HG02588 (cell line): ENCODE results near the gene MAGI3.
"Not testable (repeated sequence)": the region's sequence is repeated elsewhere in the genome, so short reads cannot be mapped to it uniquely, and the experiment has no call there.

ENCODE experiments used
- ATAC-seq: cut with Tn5 transposase; IDR thresholded peaks from one replicate; pipeline ENCODE4 v1.9.1; 2021; ENCODE audit warnings: mild to moderate bottlenecking, moderate library complexity; ENCODE audit not compliant: unreplicated experiment

Gene MAGI3

DNA sequence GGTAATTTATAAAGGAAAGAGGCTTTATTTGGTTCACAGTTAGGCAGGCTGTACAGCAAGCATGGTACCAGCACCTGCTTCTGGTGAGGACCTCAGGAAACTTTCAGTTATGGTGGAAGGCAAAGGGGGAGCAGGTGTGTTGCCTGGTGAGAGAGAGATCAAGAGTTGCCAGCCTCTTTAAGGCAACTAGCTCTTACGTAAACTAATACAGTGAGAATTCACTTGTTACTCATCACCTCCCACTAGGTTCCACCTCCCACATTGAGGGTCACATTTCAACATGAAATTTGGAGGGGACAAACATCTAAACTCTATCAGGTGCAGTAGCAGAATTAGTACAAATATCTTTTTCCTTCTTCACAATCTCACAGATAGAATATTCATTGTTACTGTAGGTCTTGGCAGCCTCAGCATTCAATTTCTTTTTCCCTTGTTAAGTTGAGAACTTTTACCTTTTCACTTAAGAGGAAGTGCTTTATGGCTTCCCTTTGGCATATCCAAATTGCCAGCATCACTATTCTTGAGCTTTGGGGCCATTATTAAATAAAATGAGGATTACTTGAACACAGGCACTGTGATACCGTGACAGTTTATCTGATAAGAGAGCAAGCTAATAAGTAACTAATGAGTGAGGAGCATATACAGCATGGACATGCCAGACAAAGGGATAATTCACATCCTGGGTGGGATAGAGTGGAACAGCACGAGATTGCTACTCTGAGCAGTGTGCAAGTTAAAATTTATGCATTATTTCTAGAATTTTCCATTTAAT, 48.4 kb downstream of the MAGI3 start:
- no peak for ATAC-seq

DNA sequence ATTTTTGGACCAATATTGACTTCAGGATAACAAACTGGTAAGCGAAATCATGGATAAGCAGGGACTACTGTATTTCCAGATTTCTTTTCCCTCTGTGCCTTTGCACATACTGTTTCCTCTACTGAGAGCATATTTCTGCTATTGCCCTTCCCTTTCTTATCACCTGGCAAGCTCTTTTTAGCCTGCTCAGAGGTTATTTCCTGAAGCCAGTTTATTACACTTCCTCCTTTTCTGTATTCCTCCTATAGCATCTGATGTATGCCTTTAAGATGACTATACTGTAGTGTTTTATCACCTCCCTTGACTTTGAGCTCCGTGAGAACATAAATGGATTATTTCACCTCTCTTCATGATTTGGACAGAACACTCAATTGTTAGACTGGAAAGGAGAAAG, 49.0 kb downstream of the MAGI3 start:
- no peak for ATAC-seq

GRCh38 chr1:113442131-113442530, 51.8 kb downstream of the MAGI3 start:
- ATAC-seq, result no peak

- ATAC-seq, result no peak
Observed at GRCh38 chr1:113444857-113445256, 54.5 kb downstream of the MAGI3 start.

DNA sequence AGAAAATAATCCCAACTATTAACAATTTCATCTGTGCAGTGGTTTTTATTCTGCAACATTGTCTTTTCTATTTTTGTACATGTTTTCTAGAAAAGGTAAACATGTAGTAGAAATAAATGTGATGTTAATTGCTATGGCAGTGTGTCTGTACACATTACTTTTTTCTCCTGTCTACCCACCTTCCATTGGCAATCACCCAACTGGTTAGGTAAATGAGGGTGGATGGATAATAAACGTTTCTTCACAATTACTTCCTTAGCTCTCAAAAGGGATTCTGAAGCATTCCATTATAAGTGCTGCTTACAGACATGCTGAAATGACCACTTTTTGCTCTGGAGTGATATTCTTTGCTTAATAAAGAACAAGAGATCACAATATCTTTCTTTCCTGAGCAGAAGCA, 61.4 kb downstream of the MAGI3 start:
- ATAC-seq, result no peak

DNA sequence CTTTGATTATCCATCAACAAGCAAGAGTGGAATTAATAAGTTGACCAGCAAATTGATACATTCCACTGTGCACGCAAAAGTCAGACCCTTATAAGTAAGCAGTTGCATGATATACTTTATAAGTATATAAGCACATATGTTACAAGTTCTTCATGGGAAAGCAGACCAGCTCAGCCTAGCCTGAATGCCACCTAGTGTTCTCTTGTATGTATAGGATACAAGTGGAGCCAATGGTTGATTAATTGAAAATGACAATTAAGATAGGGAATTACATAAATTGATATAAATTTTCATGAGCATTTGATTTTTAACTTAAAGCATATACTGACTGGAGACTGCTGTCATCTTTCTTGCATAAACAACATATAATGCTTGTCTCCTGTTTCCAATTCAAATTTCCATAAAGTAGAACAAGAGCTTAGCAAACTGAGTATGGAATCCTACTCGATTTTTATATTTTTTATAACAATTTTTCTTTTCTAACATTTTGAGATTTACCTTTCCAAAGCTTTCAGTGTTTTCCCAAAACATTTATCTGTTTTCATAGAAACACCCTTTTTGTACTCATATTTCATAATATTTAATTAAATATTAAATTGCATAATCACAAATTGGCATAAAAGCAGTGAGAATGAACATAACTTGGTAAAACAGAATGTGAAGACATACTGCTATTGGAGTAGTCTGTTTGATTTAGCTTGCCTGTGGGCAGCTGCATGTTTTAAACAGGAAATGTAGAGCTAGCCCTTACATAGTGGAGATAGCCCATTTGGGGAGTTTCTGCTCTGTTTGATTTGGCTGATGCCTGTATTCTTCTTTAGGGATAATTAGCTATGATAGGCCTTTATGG, 62.8 kb downstream of the MAGI3 start:
- no peak for ATAC-seq

GRCh38 chr1:113453771-113454083, 63.4 kb downstream of the MAGI3 start:
- no peak for ATAC-seq

DNA sequence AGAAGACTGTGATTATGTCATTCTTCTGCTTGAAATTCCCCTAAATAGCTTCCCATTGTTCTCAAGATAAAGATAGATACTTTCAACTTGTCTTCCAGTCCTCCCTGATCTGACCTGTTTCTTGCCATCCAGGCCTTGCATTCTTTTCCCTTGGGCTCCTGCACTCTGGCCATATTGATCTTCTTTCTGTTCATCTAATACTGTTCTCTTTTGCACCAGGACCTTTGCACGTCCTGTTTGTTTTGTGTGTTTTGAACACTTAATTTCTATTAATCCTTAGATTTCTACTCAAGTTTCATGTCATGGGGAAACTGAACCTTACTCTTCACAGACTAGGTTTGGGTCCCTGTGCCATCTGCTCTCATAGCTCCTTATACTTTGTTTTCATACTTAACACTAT, 65.1 kb downstream of the MAGI3 start:
- no peak for ATAC-seq

- ATAC-seq, result no peak
Observed at GRCh38 chr1:113456967-113457366, 66.7 kb downstream of the MAGI3 start.

- ATAC-seq, result no peak
Observed at GRCh38 chr1:113459279-113459678, 69.0 kb downstream of the MAGI3 start.

DNA sequence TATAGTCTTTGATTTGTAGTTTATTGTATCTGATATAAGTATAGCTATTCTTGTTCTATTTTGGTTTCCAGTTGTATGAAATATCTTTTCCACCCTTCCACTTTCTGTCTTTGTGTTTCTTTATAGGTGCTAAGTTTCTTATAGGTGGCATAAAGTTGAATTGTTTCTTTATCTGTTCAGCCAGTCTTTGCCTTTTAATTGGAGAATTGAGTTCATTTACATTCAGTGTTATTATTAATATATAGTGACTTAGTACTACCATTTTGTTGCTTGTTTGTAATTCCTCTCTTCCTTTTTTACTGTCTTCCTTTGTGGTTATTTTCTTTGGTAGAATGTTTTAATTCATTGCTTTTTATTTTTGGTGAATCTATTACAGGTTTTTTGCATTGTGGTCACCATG, 77.7 kb downstream of the MAGI3 start:
- no peak for ATAC-seq

DNA sequence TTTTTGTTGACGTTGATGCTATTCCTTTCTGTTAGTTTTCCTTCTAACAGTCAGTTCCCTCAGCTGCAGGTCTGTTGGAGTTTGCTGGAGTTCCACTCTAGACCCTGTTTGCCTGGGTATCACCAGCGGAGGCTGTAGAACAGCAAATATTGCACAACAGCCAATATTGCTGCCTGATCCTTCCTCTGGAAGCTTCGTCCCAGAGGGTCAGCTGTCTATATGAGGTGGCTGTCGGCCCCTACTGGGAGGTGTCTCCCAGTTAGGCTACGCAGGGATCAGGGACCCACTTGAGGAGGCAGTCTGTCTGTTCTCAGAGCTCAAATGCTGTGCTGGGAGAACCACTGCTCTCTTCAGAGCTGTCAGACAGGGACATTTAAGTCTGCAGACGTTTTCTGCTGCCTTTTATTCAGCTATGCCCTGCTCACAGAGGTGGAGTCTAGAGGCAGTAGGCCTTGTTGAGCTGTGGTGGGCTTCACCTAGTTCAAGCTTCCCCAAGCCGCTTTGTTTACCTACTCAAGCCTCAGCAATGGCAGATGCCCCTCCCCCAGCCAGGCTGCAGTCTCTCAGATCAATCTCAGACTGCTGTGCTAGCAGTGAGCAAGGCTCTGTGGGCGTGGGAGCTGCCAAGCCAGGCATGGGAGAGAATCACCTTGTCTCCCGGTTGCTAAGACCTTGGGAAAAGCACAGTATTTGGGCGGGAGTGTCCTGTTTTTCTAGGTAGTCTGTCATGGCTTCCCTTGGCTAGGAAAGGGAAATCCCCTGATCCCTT, 88.3 kb downstream of the MAGI3 start:
- ATAC-seq, result not testable (repeated sequence)

DNA sequence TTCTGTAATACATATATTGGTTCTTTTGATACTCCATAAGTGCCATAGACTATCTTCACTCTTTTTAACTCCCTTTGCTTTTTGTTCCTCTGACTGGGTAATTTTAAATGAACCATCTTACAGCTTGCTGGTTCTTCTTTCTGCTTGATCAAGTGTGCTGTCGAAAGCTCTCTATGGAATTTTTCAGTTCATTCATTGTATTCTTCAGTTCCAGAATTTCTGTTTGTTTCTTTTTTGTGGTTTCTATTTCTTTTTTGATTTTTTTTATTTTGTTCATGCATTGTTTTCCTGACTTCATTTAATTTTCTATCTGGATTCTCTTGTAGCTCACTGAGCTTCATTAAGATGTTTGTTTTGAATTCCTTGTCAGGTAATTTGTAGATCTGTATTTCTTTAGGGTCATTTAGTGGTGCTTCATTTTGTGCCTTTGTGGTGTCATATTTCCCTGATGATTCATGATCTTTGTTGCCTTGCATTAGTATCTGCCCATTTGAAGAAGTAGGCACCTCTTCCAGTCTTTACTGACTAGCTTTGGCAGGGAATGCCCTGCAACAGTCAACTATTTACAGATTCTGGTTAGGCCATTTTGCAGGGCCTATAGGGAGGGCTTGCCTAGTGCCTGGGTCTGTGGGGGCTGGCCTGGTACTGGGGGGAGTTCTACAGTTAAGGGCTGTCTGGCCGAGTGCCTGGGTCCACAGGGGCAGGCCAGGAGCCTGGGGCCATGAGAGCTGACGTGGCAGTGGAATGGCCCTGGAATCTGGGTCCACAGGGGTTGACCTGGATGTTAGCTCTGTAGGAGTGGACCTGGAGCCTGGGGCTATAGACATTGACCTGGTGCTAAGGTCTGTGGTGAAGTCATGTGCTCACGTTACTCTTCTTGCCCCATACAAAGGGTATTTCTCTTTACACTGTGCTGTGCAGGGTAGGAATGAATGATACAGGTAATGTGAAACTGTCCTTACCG, 89.7 kb downstream of the MAGI3 start:
- no peak for ATAC-seq

- ATAC-seq, result not testable (repeated sequence)
Observed at GRCh38 chr1:113485131-113485530, 94.8 kb downstream of the MAGI3 start.

GRCh38 chr1:113488576-113489177, 98.4 kb downstream of the MAGI3 start:
- ATAC-seq, result no peak

DNA sequence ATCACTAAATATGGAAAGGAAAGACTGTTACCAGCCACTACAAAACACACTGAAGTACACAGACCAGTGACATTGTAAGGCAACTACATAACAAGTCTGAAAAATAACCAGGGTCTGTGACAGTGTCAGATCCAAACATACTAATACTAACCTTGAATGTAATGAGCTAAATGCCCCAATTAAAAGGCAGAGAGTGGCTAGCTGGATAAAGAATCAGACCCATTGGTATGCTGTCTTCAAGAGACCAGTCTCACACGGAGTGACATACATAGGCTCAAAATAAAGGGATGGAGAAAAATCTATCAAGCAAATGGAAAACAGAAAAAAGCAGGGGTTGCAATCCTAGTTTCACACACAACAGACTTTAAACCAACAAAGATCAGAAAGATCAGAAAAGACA, 100.1 kb downstream of the MAGI3 start:
- no peak for ATAC-seq

DNA sequence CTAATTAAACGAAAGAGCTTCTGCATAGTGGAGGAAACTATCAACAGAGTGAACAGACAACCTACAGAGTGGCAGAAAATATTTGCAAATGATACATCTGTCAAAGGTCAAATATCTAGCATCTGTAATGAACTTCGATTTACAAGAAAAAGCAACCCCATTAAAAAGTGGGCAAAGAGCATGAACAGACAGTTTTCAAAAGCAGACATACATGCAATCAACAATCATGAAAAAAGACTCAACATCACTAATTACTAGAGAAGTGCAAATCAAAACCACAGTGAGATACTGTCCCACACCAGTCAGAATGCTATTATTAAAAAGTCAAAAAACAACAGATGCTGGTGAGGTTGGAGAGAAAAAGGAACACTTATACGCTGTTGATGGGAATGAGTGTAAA, 103.2 kb downstream of the MAGI3 start:
- no peak for ATAC-seq

DNA sequence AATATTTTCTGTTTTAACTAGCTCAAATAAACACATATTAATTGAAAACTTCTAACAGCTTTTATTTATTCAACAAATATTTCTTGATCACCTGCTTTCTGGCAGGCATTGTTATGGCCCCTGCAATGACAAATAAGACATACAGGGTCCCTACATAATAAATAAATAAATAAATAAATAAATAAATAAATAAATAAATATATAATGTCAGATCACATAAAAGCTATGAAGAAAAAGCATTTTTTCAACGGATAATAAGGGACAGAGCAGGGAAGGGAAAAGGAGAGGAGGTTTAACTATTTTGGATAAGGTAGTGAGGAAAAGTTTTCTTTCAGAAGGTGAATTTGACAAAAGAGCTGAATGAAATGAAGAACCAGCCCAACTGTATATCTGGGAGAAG, 115.0 kb downstream of the MAGI3 start:
- ATAC-seq, result no peak

DNA sequence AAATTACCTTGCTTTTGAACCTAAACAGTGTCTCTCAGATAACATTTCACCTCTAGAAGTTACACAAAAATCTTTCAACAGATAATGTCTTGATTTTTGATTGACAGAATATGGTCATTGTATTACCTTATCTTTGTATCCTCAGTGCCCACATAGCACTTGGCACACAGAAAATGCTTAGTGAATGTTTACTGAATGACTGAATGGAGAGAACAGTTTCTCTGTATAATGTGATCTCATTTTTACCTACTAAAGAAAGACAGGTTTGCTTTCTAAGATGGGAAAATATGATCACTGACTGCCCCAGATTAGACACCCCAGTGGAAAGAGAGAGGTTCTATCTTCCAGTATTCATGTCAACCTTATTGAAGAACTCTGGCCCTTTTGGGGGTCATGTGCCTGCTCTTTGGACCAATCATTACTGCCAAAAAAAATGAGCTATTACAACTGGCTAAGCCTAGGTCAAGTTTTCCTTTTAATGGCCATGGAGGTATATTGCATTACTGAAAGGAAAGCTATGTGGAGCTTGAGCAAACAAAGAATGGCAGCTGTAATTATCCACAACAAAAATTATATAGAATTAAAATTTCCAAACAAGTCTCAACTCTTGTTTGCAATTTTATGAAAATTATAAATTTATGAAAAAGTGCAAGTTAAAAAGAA, 117.4 kb downstream of the MAGI3 start:
- ATAC-seq, result no peak
